SH-SY5Y (cell line): Measurements from ENCODE around the gene TBCCD1.

ENCODE experiments used
- GATA2 ChIP-seq: IDR thresholded peaks from 2 replicates; pipeline ENCODE4 v1.6.1; 2011; ENCODE audit warnings: mild to moderate bottlenecking, low read depth, low read length
- GATA3 ChIP-seq: IDR thresholded peaks from 2 replicates; pipeline ENCODE4 v1.6.1; 2011; ENCODE audit warnings: low read depth, mild to moderate bottlenecking, low read length, moderate library complexity

GRCh38 chr3:186589121-186589520 lies 22.0 kb upstream of the TBCCD1 start:
- TF ChIP-seq GATA2 = no peak
- no peak for TF ChIP-seq GATA3
